ENCODE measurements around the gene MARCHF10. TPM values are rescaled to one million over a fixed set of nuclear protein-coding genes. Genes with fewer than 3 reads are reported as not detected.

MARCHF10 gene
- total RNA-seq, 1 donor from 2014 or later: 0.51 TPM

DNA sequence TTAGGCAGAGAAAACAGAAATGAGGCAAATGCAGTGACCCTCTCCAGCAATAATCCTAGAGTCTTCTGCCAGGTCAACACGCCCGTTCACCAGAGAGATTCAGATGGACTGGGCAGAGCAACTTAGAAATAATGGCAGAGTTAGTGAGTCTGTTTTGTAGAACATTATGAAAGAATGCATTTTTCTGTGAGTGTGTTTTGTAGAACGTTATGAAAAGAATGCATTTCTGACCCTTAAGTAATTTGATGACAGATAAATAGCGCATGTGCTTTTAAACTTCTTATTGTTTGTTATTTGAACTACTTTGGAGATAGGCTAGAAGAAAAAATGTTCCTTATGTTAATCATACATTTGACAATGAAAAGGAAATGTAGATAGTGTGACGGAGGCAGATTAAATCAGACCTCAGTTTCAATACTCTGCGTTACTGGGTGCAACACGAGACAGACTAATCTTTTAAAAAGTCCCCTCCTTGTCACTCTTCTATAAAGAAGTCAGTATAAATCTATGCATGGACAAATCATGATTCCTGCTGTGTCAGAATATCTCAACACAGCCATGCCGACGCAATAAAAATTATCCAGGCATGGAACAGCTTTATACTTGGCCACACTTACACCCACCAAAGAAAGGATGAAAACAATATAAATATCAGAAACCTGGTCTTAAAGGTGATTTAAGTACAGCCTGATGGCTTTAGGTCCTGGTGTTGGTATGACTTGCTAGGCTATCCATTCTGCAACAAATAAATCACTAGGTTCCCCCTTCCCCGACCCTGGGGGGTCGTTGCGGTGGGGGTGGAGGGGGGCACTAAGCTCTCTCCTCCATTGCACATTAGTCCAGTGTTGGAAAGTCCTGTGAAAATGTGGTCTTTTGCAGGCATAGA, 47.8 kb downstream of the MARCHF10 start:
- Histone ChIP-seq H3K4me1 (peaks cover 25% of the 10 kb centered on the region), H3K27me3 (no peaks in the 10 kb centered on the region), H3K79me2 (ENCODE audit: low read depth) (no peaks in the 10 kb centered on the region), H2AFZ (replicated peaks) (no peak overlapping the region), H3F3A (ENCODE audit: low read depth) (peaks cover 24% of the 10 kb centered on the region), H3K36me3 (no peaks in the 10 kb centered on the region), H3K9ac (no peak overlapping the region), H3K4me3 (no peak overlapping the region), H3K9me3 (ENCODE audit: low read depth) (no peaks in the 10 kb centered on the region), H3K4me2 (no peak overlapping the region), H4K20me1 (ENCODE audit: low read depth) (no peaks in the 10 kb centered on the region), H3K27ac (no peak overlapping the region)
- H3K27ac Mint-ChIP-seq: peak overlapping the region; percentile 25
- no peaks in the 10 kb centered on the region for H3K36me3 Mint-ChIP-seq
- peaks cover 5% of the 10 kb centered on the region for H3K27me3 Mint-ChIP-seq (ENCODE audit: insufficient read depth, low read depth)
- no peaks in the 10 kb centered on the region for H3K9me3 Mint-ChIP-seq
- no peak for DNase-seq (ENCODE audit: low spot score)
- H3K4me3 Mint-ChIP-seq: no peak overlapping the region
- peaks cover 19% of the 10 kb centered on the region for H3K4me1 Mint-ChIP-seq
- no peak for TF ChIP-seq EZH2phosphoT487 (IDR thresholded peaks at IDR 0.05)
- TF ChIP-seq EZH2 (IDR thresholded peaks at IDR 0.05): no peak
- TF ChIP-seq, protein P1, sequence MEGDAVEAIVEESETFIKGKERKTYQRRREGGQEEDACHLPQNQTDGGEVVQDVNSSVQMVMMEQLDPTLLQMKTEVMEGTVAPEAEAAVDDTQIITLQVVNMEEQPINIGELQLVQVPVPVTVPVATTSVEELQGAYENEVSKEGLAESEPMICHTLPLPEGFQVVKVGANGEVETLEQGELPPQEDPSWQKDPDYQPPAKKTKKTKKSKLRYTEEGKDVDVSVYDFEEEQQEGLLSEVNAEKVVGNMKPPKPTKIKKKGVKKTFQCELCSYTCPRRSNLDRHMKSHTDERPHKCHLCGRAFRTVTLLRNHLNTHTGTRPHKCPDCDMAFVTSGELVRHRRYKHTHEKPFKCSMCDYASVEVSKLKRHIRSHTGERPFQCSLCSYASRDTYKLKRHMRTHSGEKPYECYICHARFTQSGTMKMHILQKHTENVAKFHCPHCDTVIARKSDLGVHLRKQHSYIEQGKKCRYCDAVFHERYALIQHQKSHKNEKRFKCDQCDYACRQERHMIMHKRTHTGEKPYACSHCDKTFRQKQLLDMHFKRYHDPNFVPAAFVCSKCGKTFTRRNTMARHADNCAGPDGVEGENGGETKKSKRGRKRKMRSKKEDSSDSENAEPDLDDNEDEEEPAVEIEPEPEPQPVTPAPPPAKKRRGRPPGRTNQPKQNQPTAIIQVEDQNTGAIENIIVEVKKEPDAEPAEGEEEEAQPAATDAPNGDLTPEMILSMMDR (IDR thresholded peaks at IDR 0.05): no peak

DNA sequence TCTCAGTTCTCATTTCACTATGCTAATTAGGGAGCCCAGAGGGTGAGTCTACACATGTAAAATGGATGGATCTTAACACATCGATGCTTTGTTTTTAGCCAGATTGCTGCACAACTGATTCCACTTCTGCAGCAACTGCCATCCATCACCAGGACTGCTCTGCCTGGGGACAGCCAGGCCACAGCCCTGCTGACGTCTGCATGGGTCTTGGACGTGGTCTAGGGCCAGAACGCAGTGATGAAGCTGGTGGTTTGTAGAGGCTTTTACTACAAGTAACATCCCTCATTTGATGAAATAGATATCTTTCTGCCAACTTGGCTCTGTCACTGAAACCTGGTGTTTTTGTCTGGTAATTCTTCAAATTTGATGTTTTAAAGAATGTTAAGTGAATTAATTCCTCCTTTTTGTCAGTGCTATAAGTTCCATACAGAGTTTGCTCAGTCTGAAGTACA, 50.6 kb downstream of the MARCHF10 start:
- no peaks in the 10 kb centered on the region for H3K79me2 ChIP-seq (ENCODE audit: low read depth)
- no peak overlapping the region for H3K4me2 ChIP-seq

DNA sequence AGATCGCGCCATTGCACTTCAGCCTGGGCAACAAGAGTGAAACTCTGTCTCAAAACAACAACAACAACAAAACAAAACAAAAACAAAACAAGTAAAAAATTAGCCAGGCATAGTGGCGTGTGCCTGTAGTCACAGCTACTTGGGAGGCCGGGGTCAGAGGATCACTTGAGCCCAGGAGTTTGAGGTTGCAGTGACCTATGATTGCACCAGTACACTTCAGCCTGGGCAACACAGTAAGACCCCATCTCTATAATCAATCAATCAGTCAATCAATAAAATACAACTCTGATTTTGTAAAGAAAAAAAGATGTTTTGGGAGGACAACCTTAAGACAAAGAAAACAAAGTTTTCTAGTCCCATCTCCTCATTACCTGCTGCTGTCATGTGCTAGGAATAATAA, 51.9 kb downstream of the MARCHF10 start:
- no peaks in the 10 kb centered on the region for H3K27me3 ChIP-seq
- DNase-seq (ENCODE audit: low spot score): no peak
- no peak overlapping the region for H2AFZ ChIP-seq (replicated peaks)
- Mint-ChIP-seq H3K4me1 (peaks cover 17% of the 10 kb centered on the region), H3K36me3 (no peaks in the 10 kb centered on the region), H3K27ac (no peak overlapping the region), H3K4me3 (no peak overlapping the region), H3K27me3 (ENCODE audit: insufficient read depth, low read depth) (peaks cover 2% of the 10 kb centered on the region), H3K9me3 (no peaks in the 10 kb centered on the region)
- H3K9me3 ChIP-seq (ENCODE audit: low read depth): no peaks in the 10 kb centered on the region
- H3K9ac ChIP-seq: no peak overlapping the region
- TF ChIP-seq EZH2phosphoT487 (IDR thresholded peaks at IDR 0.05): no peak
- TF ChIP-seq, protein P1 (IDR thresholded peaks at IDR 0.05): no peak
- TF ChIP-seq EZH2 (IDR thresholded peaks at IDR 0.05): no peak
- no peak overlapping the region for H3K27ac ChIP-seq
- peaks cover 7% of the 10 kb centered on the region for H3F3A ChIP-seq (ENCODE audit: low read depth)
- no peak overlapping the region for H3K4me2 ChIP-seq
- H3K4me3 ChIP-seq: no peak overlapping the region
- peaks cover 14% of the 10 kb centered on the region for H3K4me1 ChIP-seq
- no peaks in the 10 kb centered on the region for H3K36me3 ChIP-seq
- no peaks in the 10 kb centered on the region for H4K20me1 ChIP-seq (ENCODE audit: low read depth)
- no peaks in the 10 kb centered on the region for H3K79me2 ChIP-seq (ENCODE audit: low read depth)

More for the DNA sequence above, 50.6 kb downstream of the MARCHF10 start:
- Histone ChIP-seq H3K36me3 (no peaks in the 10 kb centered on the region), H2AFZ (replicated peaks) (no peak overlapping the region), H3K4me3 (no peak overlapping the region), H3K9me3 (ENCODE audit: low read depth) (no peaks in the 10 kb centered on the region), H3K27ac (no peak overlapping the region), H3K27me3 (no peaks in the 10 kb centered on the region), H3K4me1 (peaks cover 23% of the 10 kb centered on the region), H3F3A (ENCODE audit: low read depth) (peaks cover 19% of the 10 kb centered on the region), H4K20me1 (ENCODE audit: low read depth) (no peaks in the 10 kb centered on the region), H3K9ac (no peak overlapping the region)
- peaks cover 19% of the 10 kb centered on the region for H3K4me1 Mint-ChIP-seq
- H3K9me3 Mint-ChIP-seq: no peaks in the 10 kb centered on the region
- TF ChIP-seq EZH2phosphoT487 (IDR thresholded peaks at IDR 0.05) (no peak), EZH2 (IDR thresholded peaks at IDR 0.05) (no peak)
- TF ChIP-seq, protein P1 (IDR thresholded peaks at IDR 0.05): no peak
- H3K36me3 Mint-ChIP-seq: no peaks in the 10 kb centered on the region
- no peak overlapping the region for H3K27ac Mint-ChIP-seq
- H3K4me3 Mint-ChIP-seq: no peak overlapping the region
- DNase-seq (ENCODE audit: low spot score): no peak
- H3K27me3 Mint-ChIP-seq (ENCODE audit: insufficient read depth, low read depth): peaks cover 2% of the 10 kb centered on the region

Data from neural progenitor cell (in vitro differentiated cells).